HEK293 (cell line): ENCODE measurements around the gene IFNLR1.

Experiments used
- MZF1 ChIP-seq: fragments of 450-650 bp; formaldehyde crosslinking; IDR thresholded peaks from 2 replicates; pipeline ENCODE4 v1.5.1; 2017; ENCODE audit warnings: missing biosample characterization, missing genetic modification characterization, borderline replicate concordance
- ZNF292 ChIP-seq: fragments of 450-650 bp; formaldehyde crosslinking; IDR thresholded peaks from 2 replicates; pipeline ENCODE4 v1.5.1; 2016; ENCODE audit warnings: low read depth, missing biosample characterization, missing genetic modification characterization, borderline replicate concordance
- TF ChIP-seq, protein P1 (sequence below): fragments of 450-650 bp; formaldehyde crosslinking; IDR thresholded peaks from 2 replicates; pipeline ENCODE4 v1.5.1; 2016; ENCODE audit warnings: missing biosample characterization, missing genetic modification characterization, low read depth
- TF ChIP-seq, protein P2 (sequence below): fragments of 450-650 bp; formaldehyde crosslinking; IDR thresholded peaks from 2 replicates; pipeline ENCODE4 v1.5.1; 2016; ENCODE audit warnings: missing biosample characterization, missing genetic modification characterization

DNA sequence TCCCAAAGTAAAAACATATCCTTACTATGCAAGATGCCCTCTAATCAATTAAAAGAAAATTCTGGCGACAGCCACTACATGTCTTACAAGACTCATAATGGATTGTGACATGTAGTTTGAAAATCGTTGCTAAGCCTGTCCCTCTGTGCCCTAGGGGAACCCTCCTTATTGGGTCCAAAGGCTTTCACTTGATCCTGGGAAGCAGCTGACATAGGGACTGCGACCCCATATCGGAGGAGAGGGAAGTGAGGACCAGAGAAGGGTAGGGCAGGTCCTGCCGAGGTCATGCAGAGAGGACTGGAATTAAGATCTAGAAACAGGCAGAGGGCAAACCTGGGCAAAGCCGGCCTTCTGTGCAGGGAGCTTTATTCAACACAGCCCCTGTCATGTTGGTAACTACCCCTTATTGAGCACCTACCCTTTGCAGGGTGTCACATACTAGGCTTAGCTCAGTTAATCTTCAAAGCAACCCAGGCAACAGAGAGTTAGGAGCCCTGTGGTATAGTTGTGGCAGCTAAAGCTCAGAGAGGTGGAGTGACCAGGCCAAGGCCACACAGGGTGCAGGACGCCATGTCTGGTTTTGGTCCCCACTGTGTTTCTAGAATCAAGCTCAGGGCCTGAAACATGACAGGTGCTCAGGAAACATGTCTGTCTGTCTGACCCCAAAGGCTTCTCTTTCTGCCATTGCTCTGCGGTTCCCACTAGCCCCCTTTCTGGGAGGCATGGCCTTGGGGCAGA is 18.4 kb upstream of the IFNLR1 start:
- TF ChIP-seq MZF1 (tag by site-specific recombination): no peak
- no peak for TF ChIP-seq ZNF292 (tag by site-specific recombination)
- TF ChIP-seq, protein P1, sequence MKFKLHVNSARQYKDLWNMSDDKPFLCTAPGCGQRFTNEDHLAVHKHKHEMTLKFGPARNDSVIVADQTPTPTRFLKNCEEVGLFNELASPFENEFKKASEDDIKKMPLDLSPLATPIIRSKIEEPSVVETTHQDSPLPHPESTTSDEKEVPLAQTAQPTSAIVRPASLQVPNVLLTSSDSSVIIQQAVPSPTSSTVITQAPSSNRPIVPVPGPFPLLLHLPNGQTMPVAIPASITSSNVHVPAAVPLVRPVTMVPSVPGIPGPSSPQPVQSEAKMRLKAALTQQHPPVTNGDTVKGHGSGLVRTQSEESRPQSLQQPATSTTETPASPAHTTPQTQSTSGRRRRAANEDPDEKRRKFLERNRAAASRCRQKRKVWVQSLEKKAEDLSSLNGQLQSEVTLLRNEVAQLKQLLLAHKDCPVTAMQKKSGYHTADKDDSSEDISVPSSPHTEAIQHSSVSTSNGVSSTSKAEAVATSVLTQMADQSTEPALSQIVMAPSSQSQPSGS (tag by site-specific recombination): no peak
- TF ChIP-seq, protein P2, sequence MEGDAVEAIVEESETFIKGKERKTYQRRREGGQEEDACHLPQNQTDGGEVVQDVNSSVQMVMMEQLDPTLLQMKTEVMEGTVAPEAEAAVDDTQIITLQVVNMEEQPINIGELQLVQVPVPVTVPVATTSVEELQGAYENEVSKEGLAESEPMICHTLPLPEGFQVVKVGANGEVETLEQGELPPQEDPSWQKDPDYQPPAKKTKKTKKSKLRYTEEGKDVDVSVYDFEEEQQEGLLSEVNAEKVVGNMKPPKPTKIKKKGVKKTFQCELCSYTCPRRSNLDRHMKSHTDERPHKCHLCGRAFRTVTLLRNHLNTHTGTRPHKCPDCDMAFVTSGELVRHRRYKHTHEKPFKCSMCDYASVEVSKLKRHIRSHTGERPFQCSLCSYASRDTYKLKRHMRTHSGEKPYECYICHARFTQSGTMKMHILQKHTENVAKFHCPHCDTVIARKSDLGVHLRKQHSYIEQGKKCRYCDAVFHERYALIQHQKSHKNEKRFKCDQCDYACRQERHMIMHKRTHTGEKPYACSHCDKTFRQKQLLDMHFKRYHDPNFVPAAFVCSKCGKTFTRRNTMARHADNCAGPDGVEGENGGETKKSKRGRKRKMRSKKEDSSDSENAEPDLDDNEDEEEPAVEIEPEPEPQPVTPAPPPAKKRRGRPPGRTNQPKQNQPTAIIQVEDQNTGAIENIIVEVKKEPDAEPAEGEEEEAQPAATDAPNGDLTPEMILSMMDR (tag by site-specific recombination): no peak
